ENCODE results near the gene ITPR2.

- no peak for TF ChIP-seq CTCF (IDR thresholded peaks at IDR 0.05)
- no peak for TF ChIP-seq POLR2A (IDR thresholded peaks at IDR 0.05)
These were observed 276.1 kb downstream of the ITPR2 start for GRCh38 chr12:26556916-26557315.
